ENCODE data around the gene SELENOO.

DNA sequence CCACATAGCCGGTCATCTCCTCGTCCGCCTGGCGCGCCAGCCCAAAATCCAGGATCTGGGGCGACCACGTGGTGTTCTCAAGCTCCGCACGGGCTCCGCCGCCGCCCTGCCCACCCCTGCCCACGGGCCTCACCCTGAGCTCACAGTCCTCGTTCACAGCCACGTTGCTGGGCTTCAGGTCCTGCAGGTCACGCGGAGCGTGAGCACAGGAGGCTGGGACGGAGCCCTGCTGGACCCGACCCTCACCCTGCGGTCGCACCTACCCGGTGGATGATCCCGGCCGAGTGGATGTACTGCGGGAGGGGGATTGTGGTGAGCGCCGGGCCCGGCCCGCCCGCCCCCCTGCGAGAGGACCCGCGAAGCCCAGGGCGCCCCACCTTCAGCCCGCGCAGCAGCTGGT is 66.2 kb downstream of the SELENOO start:
- TF ChIP-seq, protein P1, sequence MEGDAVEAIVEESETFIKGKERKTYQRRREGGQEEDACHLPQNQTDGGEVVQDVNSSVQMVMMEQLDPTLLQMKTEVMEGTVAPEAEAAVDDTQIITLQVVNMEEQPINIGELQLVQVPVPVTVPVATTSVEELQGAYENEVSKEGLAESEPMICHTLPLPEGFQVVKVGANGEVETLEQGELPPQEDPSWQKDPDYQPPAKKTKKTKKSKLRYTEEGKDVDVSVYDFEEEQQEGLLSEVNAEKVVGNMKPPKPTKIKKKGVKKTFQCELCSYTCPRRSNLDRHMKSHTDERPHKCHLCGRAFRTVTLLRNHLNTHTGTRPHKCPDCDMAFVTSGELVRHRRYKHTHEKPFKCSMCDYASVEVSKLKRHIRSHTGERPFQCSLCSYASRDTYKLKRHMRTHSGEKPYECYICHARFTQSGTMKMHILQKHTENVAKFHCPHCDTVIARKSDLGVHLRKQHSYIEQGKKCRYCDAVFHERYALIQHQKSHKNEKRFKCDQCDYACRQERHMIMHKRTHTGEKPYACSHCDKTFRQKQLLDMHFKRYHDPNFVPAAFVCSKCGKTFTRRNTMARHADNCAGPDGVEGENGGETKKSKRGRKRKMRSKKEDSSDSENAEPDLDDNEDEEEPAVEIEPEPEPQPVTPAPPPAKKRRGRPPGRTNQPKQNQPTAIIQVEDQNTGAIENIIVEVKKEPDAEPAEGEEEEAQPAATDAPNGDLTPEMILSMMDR (IDR thresholded peaks at IDR 0.05; ENCODE audit: low read depth, low read length) = no peak
- no peak for TF ChIP-seq POLR2A (IDR thresholded peaks at IDR 0.05; ENCODE audit: extremely low read depth, insufficient read length)
- TF ChIP-seq, protein P2, sequence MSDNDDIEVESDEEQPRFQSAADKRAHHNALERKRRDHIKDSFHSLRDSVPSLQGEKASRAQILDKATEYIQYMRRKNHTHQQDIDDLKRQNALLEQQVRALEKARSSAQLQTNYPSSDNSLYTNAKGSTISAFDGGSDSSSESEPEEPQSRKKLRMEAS (IDR thresholded peaks at IDR 0.05; ENCODE audit: low read depth, low read length) = no peak
- no peak for TF ChIP-seq MYC (IDR thresholded peaks at IDR 0.05; ENCODE audit: low read depth, low read length)
